HEK293 (cell line): ENCODE measurements around the gene ARHGEF7.
A peak's percentile ranks its signal among the peaks of the same experiment; 100 is the strongest.

ENCODE experiments used
- CTCF ChIA-PET: fragments of 350-600 bp; formaldehyde crosslinking; extraction: SDS; loops from one replicate; lab custom pipeline; 2021; ENCODE audit warnings: antibody characterized with exemption; lab: Yijun Ruan, JAX
- POLR2A ChIA-PET: fragments of 300-600 bp; formaldehyde crosslinking; extraction: SDS; loops from one replicate; lab custom pipeline; 2020; ENCODE audit warnings: antibody characterized with exemption, inconsistent platforms; lab: Yijun Ruan, JAX
- H3K27ac ChIP-seq: fragments of 200-500 bp; sonication (Bioruptor generic); 2 replicates; pipeline ENCODE4 v1.5.1; 2014; ENCODE audit warnings: low read depth, low read length, control low read depth, inconsistent platforms; ENCODE audit errors: extremely low read depth
- H3K36me3 ChIP-seq, 2 experiments: fragments of 200-500 bp in 1 of 2; sonication (Bioruptor generic) in 1 of 2; 1 replicate in 1 of 2; 2 replicates in 1 of 2; pipeline ENCODE4 v1.5.1; 2014 to 2017; ENCODE audit warnings: inconsistent platforms in 2 of 2, low read length in 2 of 2; ENCODE audit not compliant: control insufficient read depth in 2 of 2, insufficient read depth in 1 of 2
- H3K4me1 ChIP-seq: fragments of 200-500 bp; sonication (Bioruptor generic); 2 replicates; pipeline ENCODE4 v1.5.1; 2014; ENCODE audit warnings: mild to moderate bottlenecking, low read length, inconsistent platforms; ENCODE audit not compliant: control insufficient read depth, insufficient read depth
- H3K4me3 ChIP-seq: 2 replicates; pipeline ENCODE4 v1.5.1; 2011; ENCODE audit warnings: low read depth, mild to moderate bottlenecking, control low read depth, low read length, moderate library complexity
- H3K9me3 ChIP-seq: fragments of 200-500 bp; sonication (Bioruptor generic); 2 replicates; pipeline ENCODE4 v1.5.1; 2014; ENCODE audit warnings: low read depth, low read length, inconsistent platforms; ENCODE audit not compliant: control insufficient read depth, insufficient read depth
- BCL6B ChIP-seq: fragments of 450-650 bp; formaldehyde crosslinking; IDR thresholded peaks from 2 replicates; pipeline ENCODE4 v1.5.1; 2017; ENCODE audit warnings: missing biosample characterization, missing genetic modification characterization
- HOXC10 ChIP-seq: sonication (generic); formaldehyde crosslinking; IDR thresholded peaks from 2 replicates; pipeline ENCODE4 v1.8.1; 2023; ENCODE audit warnings: mild to moderate bottlenecking, missing genetic modification reagents
- INSM2 ChIP-seq: fragments of 450-650 bp; formaldehyde crosslinking; IDR thresholded peaks from 2 replicates; pipeline ENCODE4 v1.5.1; 2016; ENCODE audit warnings: missing biosample characterization, missing genetic modification characterization
- PATZ1 ChIP-seq: fragments of 450-650 bp; formaldehyde crosslinking; IDR thresholded peaks from 2 replicates; pipeline ENCODE4 v1.5.1; 2016; ENCODE audit warnings: missing biosample characterization, missing genetic modification characterization
- ZBTB21 ChIP-seq: fragments of 450-650 bp; formaldehyde crosslinking; IDR thresholded peaks from 2 replicates; pipeline ENCODE4 v1.5.1; 2017; ENCODE audit warnings: missing biosample characterization, missing genetic modification characterization
- ZBTB26 ChIP-seq: fragments of 450-650 bp; formaldehyde crosslinking; optimal IDR thresholded peaks from 2 replicates; pipeline ENCODE3; 2016; ENCODE audit warnings: missing biosample characterization, mild to moderate bottlenecking, missing genetic modification characterization
- ZFHX2 ChIP-seq: fragments of 450-650 bp; formaldehyde crosslinking; conservative IDR thresholded peaks from 2 replicates; pipeline ENCODE4 v1.5.1; 2016; ENCODE audit warnings: missing biosample characterization, missing genetic modification characterization
- ZFP69B ChIP-seq: fragments of 450-650 bp; formaldehyde crosslinking; IDR thresholded peaks from 2 replicates; pipeline ENCODE4 v1.5.1; 2016; ENCODE audit warnings: missing biosample characterization, missing genetic modification characterization
- ZIC2 ChIP-seq: fragments of 450-650 bp; formaldehyde crosslinking; IDR thresholded peaks from 2 replicates; pipeline ENCODE4 v1.5.1; 2016; ENCODE audit warnings: missing biosample characterization, missing genetic modification characterization
- ZNF132 ChIP-seq: fragments of 450-650 bp; formaldehyde crosslinking; IDR thresholded peaks from 2 replicates; pipeline ENCODE4 v1.5.1; 2017; ENCODE audit warnings: missing biosample characterization, missing genetic modification characterization, borderline replicate concordance
- ZNF146 ChIP-seq: fragments of 450-650 bp; formaldehyde crosslinking; IDR thresholded peaks from 2 replicates; pipeline ENCODE4 v1.5.1; 2016; ENCODE audit warnings: missing biosample characterization, missing genetic modification characterization
- ZNF155 ChIP-seq: fragments of 450-650 bp; formaldehyde crosslinking; IDR thresholded peaks from 2 replicates; pipeline ENCODE4 v1.5.1; 2016; ENCODE audit warnings: missing biosample characterization, missing genetic modification characterization
- ZNF174 ChIP-seq: fragments of 450-650 bp; formaldehyde crosslinking; IDR thresholded peaks from 2 replicates; pipeline ENCODE4 v1.5.0; 2017; ENCODE audit warnings: missing biosample characterization, mild to moderate bottlenecking, missing genetic modification characterization
- ZNF202 ChIP-seq: fragments of 450-650 bp; formaldehyde crosslinking; IDR thresholded peaks from 2 replicates; pipeline ENCODE4 v1.5.1; 2016; ENCODE audit warnings: missing biosample characterization, missing genetic modification characterization, borderline replicate concordance
- ZNF248 ChIP-seq: fragments of 450-650 bp; formaldehyde crosslinking; IDR thresholded peaks from 2 replicates; pipeline ENCODE4 v1.5.1; 2017; ENCODE audit warnings: missing biosample characterization, missing genetic modification characterization
- ZNF302 ChIP-seq: fragments of 450-650 bp; formaldehyde crosslinking; IDR thresholded peaks from 2 replicates; pipeline ENCODE4 v1.5.1; 2016; ENCODE audit warnings: missing biosample characterization, missing genetic modification characterization, low read depth
- ZNF324 ChIP-seq: fragments of 450-650 bp; formaldehyde crosslinking; IDR thresholded peaks from 2 replicates; pipeline ENCODE4 v1.5.1; 2016; ENCODE audit warnings: missing biosample characterization, missing genetic modification characterization
- ZNF335 ChIP-seq: fragments of 450-650 bp; formaldehyde crosslinking; conservative IDR thresholded peaks from 2 replicates; pipeline ENCODE4 v1.5.1; 2016; ENCODE audit warnings: missing biosample characterization, missing genetic modification characterization
- ZNF354C ChIP-seq: fragments of 450-650 bp; formaldehyde crosslinking; IDR thresholded peaks from 2 replicates; pipeline ENCODE4 v1.5.1; 2016; ENCODE audit warnings: missing biosample characterization, missing genetic modification characterization, low read depth, borderline replicate concordance
- ZNF391 ChIP-seq: fragments of 450-650 bp; formaldehyde crosslinking; IDR thresholded peaks from 2 replicates; pipeline ENCODE4 v1.5.1; 2016; ENCODE audit warnings: low read depth, missing biosample characterization, missing genetic modification characterization, borderline replicate concordance
- ZNF548 ChIP-seq: fragments of 450-650 bp; formaldehyde crosslinking; IDR thresholded peaks from 2 replicates; pipeline ENCODE4 v1.5.1; 2016; ENCODE audit warnings: missing biosample characterization, missing genetic modification characterization
- ZNF549 ChIP-seq: fragments of 450-650 bp; IDR thresholded peaks from 2 replicates; pipeline ENCODE4 v1.5.1; 2018; ENCODE audit warnings: missing biosample characterization, missing genetic modification characterization, mild to moderate bottlenecking, inconsistent platforms, moderate library complexity
- ZNF645 ChIP-seq: fragments of 450-650 bp; formaldehyde crosslinking; IDR thresholded peaks from 2 replicates; pipeline ENCODE4; 2016; ENCODE audit warnings: missing biosample characterization, missing genetic modification characterization
- ZNF792 ChIP-seq: fragments of 450-650 bp; formaldehyde crosslinking; IDR thresholded peaks from 2 replicates; pipeline ENCODE4 v1.5.1; 2016; ENCODE audit warnings: missing biosample characterization, missing genetic modification characterization

Gene ARHGEF7

GRCh38 chr13:111265701-111266035 lies 150.6 kb downstream of the ARHGEF7 start:
- TF ChIP-seq ZNF324 (no peak), ZIC2 (tag by site-specific recombination) (peak; percentile 73), ZNF792 (no peak)
- no peak overlapping the region for H3K4me3 ChIP-seq
- POLR2A ChIA-PET, result no interaction called here
- H3K9me3 ChIP-seq, result no peaks in the 10 kb centered on the region
- peaks cover 0 to 34% of the 10 kb centered on the region in 2 experiments; a peak in 1 of 3 replicates for H3K36me3 ChIP-seq
- H3K4me1 ChIP-seq, result no peaks in the 10 kb centered on the region
- H3K27ac ChIP-seq, result no peak overlapping the region
- CTCF ChIA-PET, result no interaction called here

- no peaks in the 10 kb centered on the region for H3K9me3 ChIP-seq
- POLR2A ChIA-PET, result no interaction called here
- no peak overlapping the region for H3K27ac ChIP-seq
- no peak overlapping the region for H3K4me3 ChIP-seq
- H3K4me1 ChIP-seq, result no peaks in the 10 kb centered on the region
- peaks cover 0 to 36% of the 10 kb centered on the region in 2 experiments; a peak in 1 of 3 replicates for H3K36me3 ChIP-seq
- CTCF ChIA-PET, result interaction anchor here (0.6 kb wide), 1 partner anchor 324 kb away, joined by 3 read pairs; no protein-coding TSS in a partner anchor
- no peak for TF ChIP-seq ZNF202 (tag by site-specific recombination)
- TF ChIP-seq ZFHX2, result no peak
- TF ChIP-seq ZBTB21 (tag by site-specific recombination), result no peak
- TF ChIP-seq ZNF302 (tag by site-specific recombination), result no peak
- TF ChIP-seq HOXC10, result no peak
- no peak for TF ChIP-seq ZNF391 (tag by site-specific recombination)
- no peak for TF ChIP-seq ZNF146 (tag by site-specific recombination)
- TF ChIP-seq ZFP69B, result no peak
- no peak for TF ChIP-seq ZNF324
- TF ChIP-seq PATZ1 (tag by site-specific recombination), result no peak
- no peak for TF ChIP-seq ZNF155 (tag by site-specific recombination)
- TF ChIP-seq ZNF354C, result no peak
- TF ChIP-seq ZNF549 (tag by site-specific recombination), result no peak
- no peak for TF ChIP-seq ZNF174
- no peak for TF ChIP-seq ZNF645 (tag by site-specific recombination)
- TF ChIP-seq ZNF248, result no peak
Observed at GRCh38 chr13:111267205-111267604, 152.1 kb downstream of the ARHGEF7 start.

- Histone ChIP-seq H3K4me1 (no peaks in the 10 kb centered on the region), H3K4me3 (no peak overlapping the region), H3K9me3 (no peaks in the 10 kb centered on the region), H3K36me3 (peaks cover 0 to 39% of the 10 kb centered on the region in 2 experiments; a peak in 1 of 3 replicates), H3K27ac (no peak overlapping the region)
- ChIA-PET CTCF (no interaction called here), POLR2A (no interaction called here)
- no peak for TF ChIP-seq BCL6B
- no peak for TF ChIP-seq ZNF548 (tag by site-specific recombination)
- no peak for TF ChIP-seq INSM2 (tag by site-specific recombination)
- TF ChIP-seq PATZ1 (tag by site-specific recombination), result no peak
- no peak for TF ChIP-seq ZBTB26 (tag by site-specific recombination)
- TF ChIP-seq ZNF335, result no peak
- no peak for TF ChIP-seq ZFP69B
- TF ChIP-seq ZFHX2, result no peak
- no peak for TF ChIP-seq ZNF132 (tag by site-specific recombination)
Observed at GRCh38 chr13:111267784-111268183, 152.7 kb downstream of the ARHGEF7 start.
